Measurements from ENCODE around the gene EFCAB6.

Gene EFCAB6

GRCh38 chr22:43782448-43782847 is 29.7 kb downstream of the EFCAB6 start:
- TF ChIP-seq CTCF (IDR thresholded peaks at IDR 0.05; ENCODE audit: borderline replicate concordance, insufficient read depth, low read depth, low read length), result no peak
- H3K4me3 ChIP-seq (ENCODE audit: low read depth, low read length), result no peak overlapping the region

- TF ChIP-seq CTCF (IDR thresholded peaks at IDR 0.05; ENCODE audit: borderline replicate concordance, insufficient read depth, low read depth, low read length), result no peak
- H3K4me3 ChIP-seq (ENCODE audit: low read depth, low read length), result no peak overlapping the region
Measured at GRCh38 chr22:43777286-43777685, 34.8 kb downstream of the EFCAB6 start.

DNA sequence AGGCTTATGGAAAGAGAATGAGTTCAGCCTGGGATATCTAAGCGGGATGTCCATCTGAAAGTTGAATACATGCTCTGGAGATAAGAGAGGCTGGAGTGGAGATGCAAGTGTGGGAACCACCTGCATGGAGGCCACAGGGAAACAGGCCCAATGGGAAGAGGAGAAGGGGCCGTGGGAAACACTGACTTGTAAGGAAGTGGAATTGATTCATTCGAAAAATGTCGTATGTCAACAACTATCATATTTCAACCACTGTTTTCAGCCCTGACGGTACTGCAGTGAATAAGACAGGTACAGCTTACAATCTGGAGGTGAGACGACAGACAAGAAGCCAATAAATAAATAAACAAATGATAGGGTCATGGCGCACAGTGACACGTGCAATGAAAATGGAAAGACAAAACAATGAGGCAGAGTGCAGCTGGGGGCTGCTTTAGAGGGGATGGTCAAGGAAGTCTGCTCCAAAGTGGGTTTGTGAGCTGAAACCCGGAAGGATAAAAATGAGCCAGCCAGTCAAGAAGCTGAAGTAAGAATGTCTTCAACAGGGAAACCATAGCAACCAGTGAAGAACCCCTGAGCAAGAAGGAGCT is 35.9 kb downstream of the EFCAB6 start:
- TF ChIP-seq CTCF (IDR thresholded peaks at IDR 0.05; ENCODE audit: borderline replicate concordance, insufficient read depth, low read depth, low read length), result no peak

DNA sequence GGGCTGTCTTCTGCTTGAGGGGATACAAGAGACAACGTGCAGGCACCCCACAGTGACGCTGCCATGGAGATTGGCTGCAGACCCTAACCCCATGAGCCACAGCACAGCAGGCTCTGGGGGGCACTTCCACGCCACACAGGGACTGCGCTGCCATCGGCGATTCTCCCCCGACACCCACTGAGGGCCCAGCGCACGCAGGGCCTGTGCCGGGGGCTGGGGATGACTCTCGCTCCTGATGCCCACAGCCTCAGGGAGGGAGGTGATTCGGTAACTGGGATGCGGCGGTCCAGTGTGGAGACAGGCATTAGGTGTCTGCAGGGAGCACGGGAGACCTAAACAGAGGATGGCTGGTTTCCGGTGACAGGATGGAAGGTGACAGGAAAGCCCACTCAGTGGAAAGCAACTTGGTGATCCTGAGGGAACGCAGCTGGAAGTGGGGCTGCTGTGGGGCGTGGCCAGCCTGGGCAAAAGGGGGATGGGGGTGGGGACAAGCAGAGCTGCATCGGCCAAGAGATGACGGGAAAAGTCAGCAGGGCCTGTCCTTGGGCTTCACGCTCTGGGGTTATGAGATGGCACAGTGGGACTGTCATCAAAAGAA is 37.7 kb downstream of the EFCAB6 start:
- TF ChIP-seq CTCF (IDR thresholded peaks at IDR 0.05; ENCODE audit: borderline replicate concordance, insufficient read depth, low read depth, low read length), result no peak
- H3K4me3 ChIP-seq (ENCODE audit: low read depth, low read length), result no peak overlapping the region

More for the DNA sequence above, 35.9 kb downstream of the EFCAB6 start:
- no peak overlapping the region for H3K4me3 ChIP-seq (ENCODE audit: low read depth, low read length)

GRCh38 chr22:43772831-43773230 is 39.3 kb downstream of the EFCAB6 start:
- H3K4me3 ChIP-seq (ENCODE audit: low read depth, low read length), result no peak overlapping the region
- TF ChIP-seq CTCF (IDR thresholded peaks at IDR 0.05; ENCODE audit: borderline replicate concordance, insufficient read depth, low read depth, low read length), result no peak

GRCh38 chr22:43755452-43755851 is 56.7 kb downstream of the EFCAB6 start:
- no peak overlapping the region for H3K4me3 ChIP-seq (ENCODE audit: low read depth, low read length)
- TF ChIP-seq CTCF (IDR thresholded peaks at IDR 0.05; ENCODE audit: borderline replicate concordance, insufficient read depth, low read depth, low read length), result no peak

- no peak for TF ChIP-seq CTCF (IDR thresholded peaks at IDR 0.05; ENCODE audit: borderline replicate concordance, insufficient read depth, low read depth, low read length)
- H3K4me3 ChIP-seq (ENCODE audit: low read depth, low read length), result no peak overlapping the region
Measured at GRCh38 chr22:43755011-43755410, 57.1 kb downstream of the EFCAB6 start.
